Activated CD8-positive, alpha-beta memory T cell treated with anti-CD3 and anti-CD28 coated beads, Interleukin-2, amount 10 ng/mL, durations not matched to agents 7 days and 5 days (primary cell): ENCODE data around the gene TXNDC15. TPM values are rescaled to one million over a fixed set of nuclear protein-coding genes. Genes with fewer than 3 reads are reported as not detected.

Experiments used
- ATAC-seq: fragments of 150-1000 bp; cut with Tn5 transposase; one replicate; pipeline ENCODE4 v1.10.0; 2021; ENCODE audit warnings: moderate library complexity
- CTCF ChIA-PET: fragments of 350-600 bp; sonication (Branson Sonifier 250); formaldehyde crosslinking; loops from one replicate; lab custom pipeline; 2021; ENCODE audit warnings: antibody characterized with exemption; lab: Charles Lee
- DNase-seq: peaks from one replicate; pipeline ENCODE4 v3.0.0-alpha.2; 2020
- H3K27ac Mint-ChIP-seq: one replicate; pipeline ENCODE4 v1.8.0; 2021; ENCODE audit warnings: mild to moderate bottlenecking, mixed read lengths
- H3K27me3 Mint-ChIP-seq: one replicate; pipeline ENCODE4 v1.8.0; 2021; ENCODE audit warnings: mixed read lengths
- H3K36me3 Mint-ChIP-seq: one replicate; pipeline ENCODE4 v1.8.0; 2021; ENCODE audit warnings: mild to moderate bottlenecking, mixed read lengths
- H3K4me1 Mint-ChIP-seq: one replicate; pipeline ENCODE4 v1.8.0; 2021; ENCODE audit warnings: mixed read lengths
- H3K4me3 Mint-ChIP-seq: one replicate; pipeline ENCODE4 v1.8.0; 2021; ENCODE audit warnings: mild to moderate bottlenecking, moderate library complexity, mixed read lengths
- H3K9me3 Mint-ChIP-seq: one replicate; pipeline ENCODE4 v1.8.0; 2022; ENCODE audit warnings: low read depth, mixed read lengths
- total RNA-seq, 2 experiments: library from RNA; stranded (reverse); gene quantifications; one replicate each; pipeline ENCODE4 v1.2.3, GENCODE V29; 2021

TXNDC15 gene
- total RNA-seq, 2 experiments from 2014 or later: 50.0 to 56.8 TPM

DNA sequence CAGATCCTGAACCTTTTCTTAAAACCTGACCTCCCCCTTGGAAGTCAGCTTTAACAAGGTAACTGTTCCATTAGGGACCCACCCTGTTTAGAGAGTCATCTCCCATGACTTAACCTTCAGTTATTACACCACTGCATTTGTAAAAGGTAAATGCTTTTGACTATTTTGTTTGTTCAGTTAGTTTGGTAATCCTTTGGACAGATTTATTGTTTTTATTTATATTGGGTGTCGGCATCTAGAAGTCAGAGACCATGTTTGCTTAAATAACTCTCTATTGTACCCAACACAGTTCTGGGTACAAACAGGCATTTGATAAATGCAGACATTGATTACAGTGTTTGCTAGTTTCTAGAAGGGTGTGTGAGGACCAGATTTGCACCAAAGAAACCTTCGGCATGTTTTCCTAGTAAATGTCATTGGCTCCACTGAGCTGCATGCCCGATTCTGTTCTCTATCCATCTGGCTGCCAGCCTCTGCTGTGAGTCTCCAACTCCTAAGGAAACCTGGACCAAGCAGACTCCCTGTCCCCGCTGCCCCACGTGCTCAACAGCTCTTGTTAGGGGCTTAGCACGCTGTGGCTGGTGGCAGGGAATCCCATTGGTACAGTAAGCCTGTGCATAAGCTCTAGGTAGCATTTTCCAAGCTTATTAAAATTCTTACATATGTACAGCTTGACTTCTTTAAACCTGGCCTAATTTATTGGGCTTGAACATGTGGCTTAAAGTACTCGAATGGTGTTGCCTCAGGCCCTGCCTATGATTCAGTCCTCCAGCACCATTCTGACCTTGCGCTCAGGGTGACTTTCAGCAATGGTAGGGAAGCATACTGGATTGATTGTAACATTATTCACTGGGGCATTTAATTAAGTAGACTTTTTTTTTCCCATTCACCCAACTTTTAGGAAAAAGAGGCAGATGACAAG is 37.4 kb downstream of the TXNDC15 start:
- H3K4me3 Mint-ChIP-seq: no peak overlapping the region
- ATAC-seq (no peak), DNase-seq (no peak)
- H3K27ac Mint-ChIP-seq: no peak overlapping the region
- H3K27me3 Mint-ChIP-seq: no peaks in the 10 kb centered on the region
- CTCF ChIA-PET: interaction anchor here (1.2 kb wide), 1 partner anchor 173 kb away, joined by 3 read pairs; the partner anchor contains the start of gene CAMLG
- peaks cover 14% of the 10 kb centered on the region for H3K36me3 Mint-ChIP-seq
- H3K4me1 Mint-ChIP-seq: peaks cover 18% of the 10 kb centered on the region
- no peaks in the 10 kb centered on the region for H3K9me3 Mint-ChIP-seq

DNA sequence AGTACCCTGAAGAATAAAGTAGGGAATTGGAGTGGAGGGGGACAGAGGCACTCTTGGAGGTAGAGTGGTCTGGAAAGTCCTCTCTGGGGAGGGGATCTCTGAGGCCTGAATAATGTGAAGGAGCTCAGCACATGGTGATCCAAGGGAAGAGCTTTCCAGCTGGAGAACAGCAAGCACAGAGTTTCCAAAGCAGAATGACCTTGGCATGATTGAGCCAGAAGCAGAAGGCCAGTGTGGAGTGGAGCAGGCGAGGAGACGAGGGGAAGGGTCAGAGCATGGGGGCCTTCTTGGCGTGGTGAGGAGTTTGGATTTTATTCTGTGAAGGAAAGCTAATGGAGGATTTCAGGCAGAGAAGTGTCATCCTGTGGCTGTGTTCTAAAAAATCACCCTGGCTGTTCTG is 39.1 kb downstream of the TXNDC15 start:
- CTCF ChIA-PET: interaction anchor here (2.3 kb wide), 1 partner anchor 8 kb away, joined by 9 read pairs; the partner anchor contains the start of gene PCBD2

DNA sequence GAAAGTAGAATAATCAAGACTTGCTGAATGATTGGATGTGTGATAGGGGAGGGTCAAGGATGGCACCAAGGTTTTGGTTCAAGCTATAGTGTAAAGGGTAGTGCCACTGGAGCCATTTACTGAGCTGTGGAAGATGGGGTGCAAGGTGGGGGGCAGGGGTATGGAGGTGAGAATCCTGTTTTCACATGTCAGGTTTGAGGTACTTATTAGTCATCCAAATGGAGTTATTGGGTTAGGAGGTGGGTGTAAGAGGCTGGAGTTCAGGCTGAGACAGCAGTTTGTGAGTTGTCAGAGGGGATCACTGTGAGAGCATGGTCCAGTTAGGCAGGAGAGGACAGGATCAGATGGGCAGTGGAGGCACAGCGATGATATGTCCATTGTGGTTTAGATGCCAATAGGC is 39.6 kb downstream of the TXNDC15 start:
- H3K36me3 Mint-ChIP-seq: peaks cover 17% of the 10 kb centered on the region
- ATAC-seq: no peak
- DNase-seq: no peak
- CTCF ChIA-PET: interaction anchor here (2.3 kb wide), 1 partner anchor 9 kb away, joined by 9 read pairs; the partner anchor contains the start of gene PCBD2
- H3K27ac Mint-ChIP-seq: no peak overlapping the region
- H3K4me3 Mint-ChIP-seq: no peak overlapping the region
- no peaks in the 10 kb centered on the region for H3K27me3 Mint-ChIP-seq
- H3K4me1 Mint-ChIP-seq: peaks cover 18% of the 10 kb centered on the region
- H3K9me3 Mint-ChIP-seq: no peaks in the 10 kb centered on the region

More for the DNA sequence above, 39.1 kb downstream of the TXNDC15 start:
- no peak for DNase-seq
- H3K4me1 Mint-ChIP-seq: peaks cover 14% of the 10 kb centered on the region
- H3K36me3 Mint-ChIP-seq: peaks cover 17% of the 10 kb centered on the region
- ATAC-seq: no peak
- no peaks in the 10 kb centered on the region for H3K27me3 Mint-ChIP-seq
- H3K9me3 Mint-ChIP-seq: no peaks in the 10 kb centered on the region
- H3K27ac Mint-ChIP-seq: no peak overlapping the region
- no peak overlapping the region for H3K4me3 Mint-ChIP-seq

DNA sequence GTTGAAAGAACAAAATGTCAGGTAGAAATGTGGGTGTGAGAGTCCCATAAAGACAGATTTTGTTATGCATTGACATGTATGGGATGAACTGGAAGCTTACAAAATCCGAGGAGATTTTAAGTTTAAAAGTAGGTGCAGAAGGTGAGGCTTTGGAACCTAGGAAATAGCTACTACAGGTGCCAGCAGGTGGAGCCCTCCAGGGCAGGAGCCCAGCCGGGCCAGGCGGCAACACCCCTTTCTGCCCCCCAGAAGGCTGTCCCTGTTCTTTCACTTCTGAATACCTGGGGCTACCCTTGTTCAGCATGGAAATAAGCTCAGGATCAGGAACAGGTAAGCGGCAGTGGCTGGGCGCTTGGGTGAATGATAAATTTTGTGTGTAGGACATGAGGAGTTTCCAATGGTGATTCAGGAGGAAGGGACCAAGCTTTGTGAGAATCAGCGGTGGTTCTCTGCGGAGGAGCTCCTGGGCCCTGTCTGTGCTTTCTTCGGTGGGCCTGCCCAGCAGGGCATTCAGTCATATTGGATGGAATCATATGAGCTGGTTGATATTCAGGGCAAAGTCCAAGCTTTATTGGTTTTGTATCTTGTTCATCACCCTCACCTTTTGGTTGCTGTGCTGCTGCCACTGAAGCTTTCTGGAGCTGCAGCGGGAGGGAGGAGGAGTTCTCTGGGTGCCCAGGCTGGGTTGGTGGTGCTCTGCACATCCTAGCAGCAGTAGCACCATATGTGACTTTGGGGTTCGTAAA is 43.1 kb downstream of the TXNDC15 start:
- CTCF ChIA-PET: interaction anchor here (1.1 to 5.0 kb wide), 9 partner anchors 12 to 509 kb away, joined by 3 to 24 read pairs (median 3); partner anchors contain the start of gene PCBD2
- H3K27ac Mint-ChIP-seq: no peak overlapping the region
- H3K27me3 Mint-ChIP-seq: no peaks in the 10 kb centered on the region

DNA sequence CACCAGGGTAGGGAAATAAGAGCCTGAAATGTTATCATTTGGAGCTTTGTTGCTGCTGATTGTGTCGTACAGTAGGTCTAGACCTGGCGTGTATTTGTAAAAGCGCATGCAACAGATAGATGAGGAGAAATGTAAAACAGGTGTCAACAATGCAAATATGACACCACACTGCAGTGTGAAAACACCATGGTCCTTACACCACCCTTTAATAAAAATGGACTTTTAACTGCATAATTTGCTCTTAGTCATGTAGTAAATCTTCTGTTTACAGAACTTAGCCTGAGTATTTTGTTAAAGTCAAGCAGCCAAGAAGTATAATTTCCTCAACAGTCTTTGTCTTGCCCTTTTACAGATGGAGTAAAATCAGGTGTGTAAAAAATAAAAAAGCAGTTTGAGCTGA is 44.7 kb downstream of the TXNDC15 start:
- Mint-ChIP-seq H3K27ac (peak overlapping the region; percentile 10), H3K27me3 (no peaks in the 10 kb centered on the region), H3K36me3 (peaks cover 18% of the 10 kb centered on the region), H3K4me3 (no peak overlapping the region), H3K4me1 (peaks cover 21% of the 10 kb centered on the region), H3K9me3 (no peaks in the 10 kb centered on the region)
- CTCF ChIA-PET: interaction anchor here (0.7 to 5.0 kb wide), 2 partner anchors 10 to 13 kb away, joined by 3 to 24 read pairs; partner anchors contain the start of gene PCBD2
- DNase-seq (no peak), ATAC-seq (no peak)

More for the DNA sequence above, 43.1 kb downstream of the TXNDC15 start:
- peaks cover 16% of the 10 kb centered on the region for H3K36me3 Mint-ChIP-seq
- H3K4me3 Mint-ChIP-seq: no peak overlapping the region
- ATAC-seq: no peak
- H3K4me1 Mint-ChIP-seq: peaks cover 21% of the 10 kb centered on the region
- H3K9me3 Mint-ChIP-seq: no peaks in the 10 kb centered on the region
- DNase-seq: no peak

DNA sequence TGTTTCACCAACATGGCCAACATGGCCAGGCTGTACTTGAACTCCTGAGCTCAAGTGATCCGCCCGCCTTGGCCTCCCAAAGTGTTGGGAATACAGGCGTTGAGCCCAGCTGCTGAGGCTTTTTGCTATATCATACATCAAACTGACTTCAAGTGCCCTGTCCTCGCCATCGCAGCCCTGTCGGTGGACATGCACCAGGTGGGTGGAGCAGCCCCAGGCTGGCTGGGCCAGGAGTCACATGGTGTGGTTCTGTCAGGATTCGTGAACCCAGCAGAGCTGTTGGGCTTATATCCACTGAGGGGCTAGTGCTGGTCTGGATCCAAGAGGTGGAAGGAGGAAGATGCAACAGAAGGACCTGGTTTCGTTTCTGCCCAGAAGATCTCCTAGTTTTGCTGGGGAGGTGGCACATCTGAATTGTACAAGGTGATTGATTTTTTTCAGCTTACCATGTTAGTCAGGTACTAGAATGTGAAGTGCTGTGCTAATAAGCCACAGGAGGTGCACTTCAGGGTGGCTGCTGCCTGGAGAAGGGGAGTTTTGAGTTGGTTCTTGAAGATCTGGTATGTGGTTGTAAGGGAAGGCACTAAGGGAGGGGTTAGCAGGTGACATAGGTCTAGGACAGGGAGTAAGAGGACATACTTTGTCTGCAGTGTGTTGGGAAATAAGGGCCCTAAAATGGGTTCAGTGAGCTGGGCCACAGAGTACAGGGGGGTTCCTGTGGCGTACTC is 46.8 kb downstream of the TXNDC15 start:
- H3K27me3 Mint-ChIP-seq: no peaks in the 10 kb centered on the region
- peaks cover 15% of the 10 kb centered on the region for H3K36me3 Mint-ChIP-seq
- CTCF ChIA-PET: interaction anchor here (5.0 kb wide), 1 partner anchor 15 kb away, joined by 24 read pairs; the partner anchor contains the start of gene PCBD2
- ATAC-seq (no peak), DNase-seq (no peak)
- peak overlapping the region; percentile 39 for H3K27ac Mint-ChIP-seq
- no peaks in the 10 kb centered on the region for H3K9me3 Mint-ChIP-seq
- no peak overlapping the region for H3K4me3 Mint-ChIP-seq
- H3K4me1 Mint-ChIP-seq: peaks cover 21% of the 10 kb centered on the region

DNA sequence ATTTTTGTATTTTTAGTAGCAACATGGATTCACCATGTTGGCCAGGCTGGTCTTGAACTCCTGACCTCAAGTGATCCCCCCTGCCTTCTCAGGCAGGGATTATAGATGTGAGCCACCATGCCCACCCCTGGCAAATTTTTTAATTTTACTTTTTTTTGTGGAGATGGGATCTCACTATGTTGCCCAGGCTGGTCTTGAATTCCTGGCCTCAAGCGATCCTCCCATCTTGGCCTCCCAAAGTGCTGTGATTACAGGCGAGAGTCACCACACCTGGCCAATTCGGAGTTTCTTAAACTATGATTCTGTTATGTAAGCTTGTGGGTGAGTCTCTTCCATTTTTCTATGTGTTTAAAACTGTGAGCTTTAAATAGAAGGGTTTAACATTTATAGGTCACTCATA is 58.3 kb downstream of the TXNDC15 start:
- no peak for ATAC-seq
- no peak overlapping the region for H3K4me3 Mint-ChIP-seq
- DNase-seq: no peak
- H3K9me3 Mint-ChIP-seq: no peaks in the 10 kb centered on the region
- H3K36me3 Mint-ChIP-seq: peaks cover 11% of the 10 kb centered on the region
- H3K4me1 Mint-ChIP-seq: no peaks in the 10 kb centered on the region
- no peak overlapping the region for H3K27ac Mint-ChIP-seq
- H3K27me3 Mint-ChIP-seq: no peaks in the 10 kb centered on the region
- CTCF ChIA-PET: interaction anchor here (0.5 to 1.9 kb wide), 3 partner anchors 28 to 259 kb away, joined by 3 to 4 read pairs (median 4); no protein-coding TSS in a partner anchor

DNA sequence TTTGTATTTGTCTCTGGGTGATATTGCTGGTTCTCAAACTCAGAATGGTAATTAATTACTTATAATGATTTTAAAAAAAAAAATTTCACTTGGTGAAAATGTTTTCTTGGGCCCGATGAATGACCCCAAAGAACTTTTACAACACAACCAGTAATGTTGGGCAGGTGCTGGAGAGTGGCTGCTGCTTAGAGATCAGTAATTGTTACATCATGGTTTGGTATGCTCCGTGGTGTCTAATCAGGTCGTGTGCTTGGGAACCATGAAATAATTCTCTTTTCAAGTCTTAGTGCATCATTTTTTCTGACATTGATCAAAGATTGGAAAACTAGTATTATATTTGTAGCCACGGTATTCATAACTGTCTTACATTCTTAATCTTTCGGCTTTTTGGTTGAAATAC is 60.0 kb downstream of the TXNDC15 start:
- CTCF ChIA-PET: interaction anchor here (1.4 kb wide), 1 partner anchor 57 kb away, joined by 3 read pairs; no protein-coding TSS in a partner anchor

DNA sequence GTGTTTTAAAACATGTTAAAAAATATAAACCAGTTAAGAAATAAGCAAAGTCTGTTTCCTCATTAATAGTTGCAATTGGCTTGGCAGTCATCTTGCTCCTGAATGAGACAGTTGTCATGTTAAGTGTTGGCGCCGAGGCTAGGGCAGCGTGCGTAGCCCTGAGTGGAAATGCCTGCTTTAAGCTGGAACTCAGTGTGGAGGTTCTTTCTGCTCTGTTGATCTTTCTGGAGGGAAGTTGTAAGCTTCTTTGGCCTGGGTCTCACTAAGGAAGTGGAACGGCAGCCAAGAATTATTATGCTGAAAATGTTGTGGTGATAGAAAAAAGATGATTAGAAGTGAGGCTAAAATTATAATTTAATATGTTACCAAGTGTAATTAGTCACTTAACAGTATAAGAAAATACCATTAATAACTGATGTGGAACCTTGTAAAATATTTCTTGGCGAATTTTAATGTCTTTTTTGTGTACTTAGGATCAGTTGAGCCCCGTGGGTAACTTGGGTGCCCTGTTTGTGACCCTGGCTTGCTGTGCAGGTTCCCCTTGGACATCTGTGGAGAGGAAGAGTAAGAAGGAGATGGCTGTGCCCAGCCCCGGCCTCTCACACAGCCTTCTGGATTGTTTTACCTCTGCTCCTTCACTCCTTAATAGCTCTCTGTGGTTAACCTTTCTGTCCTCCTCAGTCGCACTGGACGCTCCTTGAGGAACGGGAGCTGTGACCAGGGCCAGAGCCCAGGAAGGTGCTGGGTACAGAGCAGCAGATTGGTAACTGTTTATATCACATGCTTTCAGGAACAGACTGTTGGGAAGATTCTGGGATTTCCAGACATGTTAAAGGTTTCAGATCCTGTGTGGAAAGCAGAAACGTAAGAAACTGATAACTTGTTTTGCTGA is 61.8 kb downstream of the TXNDC15 start:
- Mint-ChIP-seq H3K9me3 (no peaks in the 10 kb centered on the region), H3K4me3 (no peak overlapping the region), H3K36me3 (peaks cover 7% of the 10 kb centered on the region), H3K27me3 (no peaks in the 10 kb centered on the region), H3K27ac (no peak overlapping the region), H3K4me1 (no peaks in the 10 kb centered on the region)
- DNase-seq: no peak
- no peak for ATAC-seq
- CTCF ChIA-PET: interaction anchor here (0.6 kb wide), 1 partner anchor 219 kb away, joined by 3 read pairs; no protein-coding TSS in a partner anchor

More for the DNA sequence above, 60.0 kb downstream of the TXNDC15 start:
- Mint-ChIP-seq H3K4me1 (no peaks in the 10 kb centered on the region), H3K36me3 (peaks cover 7% of the 10 kb centered on the region), H3K4me3 (no peak overlapping the region), H3K27ac (no peak overlapping the region), H3K27me3 (no peaks in the 10 kb centered on the region), H3K9me3 (no peaks in the 10 kb centered on the region)
- ATAC-seq: no peak
- no peak for DNase-seq

DNA sequence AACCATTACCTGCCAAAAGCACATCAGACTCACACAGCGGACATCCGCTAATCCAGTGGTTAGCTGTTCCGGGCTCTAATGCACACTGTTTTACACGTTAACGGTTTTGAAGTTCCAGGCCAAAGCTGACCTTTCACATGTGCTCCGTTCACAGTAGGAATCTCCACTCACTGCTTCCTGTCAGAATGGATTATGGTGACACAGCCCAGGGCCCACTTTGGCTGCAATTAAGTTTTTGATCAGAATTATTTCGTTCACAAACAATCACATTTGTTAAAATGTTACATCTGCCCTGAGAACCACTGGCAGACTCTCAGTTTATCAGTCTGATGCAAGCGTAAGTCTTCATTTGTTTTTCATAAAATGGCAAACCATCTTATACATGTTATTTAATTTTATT is 63.4 kb downstream of the TXNDC15 start:
- Mint-ChIP-seq H3K36me3 (peaks cover 2% of the 10 kb centered on the region), H3K4me1 (no peaks in the 10 kb centered on the region), H3K27me3 (no peaks in the 10 kb centered on the region), H3K27ac (no peak overlapping the region), H3K9me3 (no peaks in the 10 kb centered on the region), H3K4me3 (no peak overlapping the region)
- CTCF ChIA-PET: no interaction called here
- ATAC-seq (no peak), DNase-seq (no peak)

DNA sequence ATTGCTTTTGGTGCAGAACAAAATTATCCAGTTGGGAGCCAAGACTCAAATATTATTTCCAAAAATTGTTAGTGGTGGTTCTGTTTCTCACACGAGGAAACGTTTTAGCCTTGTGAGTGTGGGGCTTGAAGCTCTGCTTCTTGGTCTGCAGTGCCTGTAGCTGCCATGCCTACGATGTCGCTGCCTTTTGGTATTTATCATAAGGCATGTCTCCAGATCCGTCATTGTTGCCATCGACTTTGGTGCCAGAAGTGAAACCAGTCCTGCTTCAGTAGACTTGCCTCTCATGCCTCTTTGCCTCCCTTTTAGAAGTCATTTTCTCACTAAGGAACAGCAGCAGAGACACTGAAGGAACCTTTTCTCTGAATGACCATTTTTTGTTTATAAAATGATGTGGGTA is 63.9 kb downstream of the TXNDC15 start:
- Mint-ChIP-seq H3K27ac (no peak overlapping the region), H3K9me3 (no peaks in the 10 kb centered on the region), H3K27me3 (no peaks in the 10 kb centered on the region), H3K36me3 (peaks cover 2% of the 10 kb centered on the region), H3K4me3 (no peak overlapping the region), H3K4me1 (no peaks in the 10 kb centered on the region)
- no peak for ATAC-seq
- CTCF ChIA-PET: no interaction called here
- DNase-seq: no peak

DNA sequence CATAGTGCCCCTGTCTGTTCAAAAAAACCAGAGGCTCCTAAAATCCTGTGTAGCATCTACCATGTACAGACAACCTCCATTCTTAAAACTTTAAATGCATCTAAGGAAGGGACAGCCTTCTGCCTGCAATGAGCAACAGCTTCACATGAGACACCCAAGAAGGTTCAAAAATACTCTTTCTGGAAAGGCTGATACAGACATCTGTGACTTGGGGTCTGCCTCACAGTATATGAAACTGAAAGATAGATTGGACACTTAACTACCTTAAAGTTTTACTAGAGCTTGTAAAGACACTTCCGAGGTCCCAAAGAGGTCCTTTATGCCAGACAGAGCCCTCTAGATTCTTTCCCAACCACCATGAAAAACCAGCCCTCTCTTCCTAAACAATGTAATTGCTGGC is 65.3 kb downstream of the TXNDC15 start:
- no peak overlapping the region for H3K27ac Mint-ChIP-seq
- H3K27me3 Mint-ChIP-seq: no peaks in the 10 kb centered on the region

More for the DNA sequence above, 65.3 kb downstream of the TXNDC15 start:
- Mint-ChIP-seq H3K4me3 (no peak overlapping the region), H3K36me3 (peaks cover 2% of the 10 kb centered on the region), H3K9me3 (no peaks in the 10 kb centered on the region), H3K4me1 (no peaks in the 10 kb centered on the region)
- no peak for DNase-seq
- CTCF ChIA-PET: interaction anchor here (0.6 kb wide), 1 partner anchor 463 kb away, joined by 4 read pairs; no protein-coding TSS in a partner anchor
- no peak for ATAC-seq
